Suprapubic skin (tissue), 4 donors: ENCODE measurements around the gene PLXNA4. TPM values are rescaled to one million over a fixed set of nuclear protein-coding genes. Genes with fewer than 3 reads are reported as not detected.

Experiments
- DNase-seq, 2 donors: peaks; one replicate each; pipeline ENCODE4 v3.0.0-alpha.2; 2019; ENCODE audit warnings: low spot score in 2 of 2
- H3K27ac ChIP-seq: fragments of 200-600 bp; sonication (generic); one replicate; pipeline ENCODE4 v1.5.1; 2019
- H3K27me3 ChIP-seq: fragments of 200-600 bp; sonication (generic); one replicate; pipeline ENCODE4 v1.5.1; 2019
- H3K36me3 ChIP-seq: fragments of 200-600 bp; sonication (generic); one replicate; pipeline ENCODE4 v1.5.1; 2019
- H3K4me1 ChIP-seq: fragments of 200-600 bp; sonication (generic); one replicate; pipeline ENCODE4 v1.5.1; 2019
- H3K4me3 ChIP-seq: fragments of 200-600 bp; sonication (generic); one replicate; pipeline ENCODE4 v1.5.1; 2019; ENCODE audit warnings: mild to moderate bottlenecking
- H3K9me3 ChIP-seq: fragments of 200-600 bp; sonication (generic); one replicate; pipeline ENCODE4 v1.5.1; 2019
- CTCF ChIP-seq, 2 donors: fragments of 200-600 bp in 1 of 2; fragments of 450-650 bp in 1 of 2; sonication (generic) in 1 of 2; IDR thresholded peaks; one replicate each; pipeline ENCODE4 v1.5.1; 2016 to 2019; ENCODE audit warnings: antibody characterized with exemption in 2 of 2, mild to moderate bottlenecking in 1 of 2, moderate library complexity in 1 of 2
- EP300 ChIP-seq: sonication (generic); formaldehyde crosslinking; IDR thresholded peaks from one replicate; pipeline ENCODE4 v1.6.1; 2017; ENCODE audit warnings: antibody characterized with exemption
- POLR2A ChIP-seq, 2 donors: fragments of 450-650 bp; IDR thresholded peaks; one replicate each; pipeline ENCODE4 v1.6.1; 2017; ENCODE audit warnings: antibody characterized with exemption in 2 of 2, mild to moderate bottlenecking in 2 of 2, moderate library complexity in 2 of 2
- POLR2AphosphoS5 ChIP-seq, 3 donors: sonication (generic); formaldehyde crosslinking; IDR thresholded peaks; one replicate each; pipeline ENCODE4 v1.6.1; 2017; ENCODE audit warnings: antibody characterized with exemption in 3 of 3
- WGBS: methylation state at CpG from one replicate; pipeline ENCODE4 v1.1.5; 2018; 5-methylcytosine and 5-hydroxymethylcytosine counted together
- total RNA-seq, 4 donors: library from RNA; depleted of rRNA; stranded (reverse); fragments of >200 nt; gene quantifications; one replicate each; pipeline ENCODE4 v1.1.0, GENCODE V29; 2016

PLXNA4 gene
- total RNA-seq, 4 donors from 2014 or later = 5.4 to 10.7 (median 7.1) TPM

- Histone ChIP-seq H3K4me1 (no peaks in the 10 kb centered on the region), H3K27me3 (peaks cover 20% of the 10 kb centered on the region), H3K9me3 (no peaks in the 10 kb centered on the region), H3K36me3 (no peaks in the 10 kb centered on the region), H3K27ac (no peak overlapping the region), H3K4me3 (no peak overlapping the region)
- no peak for DNase-seq
- WGBS = 92% methylated on average over 7 of the region's 7 CpGs
- TF ChIP-seq POLR2AphosphoS5 (IDR thresholded peaks at IDR 0.05) (no peak), POLR2A (IDR thresholded peaks at IDR 0.05) (no peak), CTCF (IDR thresholded peaks at IDR 0.05) (no peak), EP300 (no peak)
Measured at GRCh38 chr7:132560105-132560504, 16.2 kb downstream of the PLXNA4 start.

- 87% methylated on average over 5 of the region's 5 CpGs for WGBS
- Histone ChIP-seq H3K27ac (no peak overlapping the region), H3K9me3 (no peaks in the 10 kb centered on the region)
Measured at GRCh38 chr7:132558815-132559214, 17.5 kb downstream of the PLXNA4 start.

GRCh38 chr7:132557489-132558044, 18.7 kb downstream of the PLXNA4 start:
- Histone ChIP-seq H3K4me3 (no peak overlapping the region), H3K27me3 (peaks cover 13% of the 10 kb centered on the region), H3K27ac (no peak overlapping the region), H3K4me1 (no peaks in the 10 kb centered on the region), H3K36me3 (no peaks in the 10 kb centered on the region), H3K9me3 (no peaks in the 10 kb centered on the region)
- WGBS = 72% methylated on average over 3 of the region's 3 CpGs
- DNase-seq = no peak
- TF ChIP-seq EP300 (no peak), POLR2AphosphoS5 (IDR thresholded peaks at IDR 0.05) (no peak), POLR2A (IDR thresholded peaks at IDR 0.05) (no peak), CTCF (IDR thresholded peaks at IDR 0.05) (no peak)

More at GRCh38 chr7:132558815-132559214, 17.5 kb downstream of the PLXNA4 start:
- peaks cover 20% of the 10 kb centered on the region for H3K27me3 ChIP-seq
- DNase-seq = no peak
- no peak overlapping the region for H3K4me3 ChIP-seq
- no peaks in the 10 kb centered on the region for H3K4me1 ChIP-seq
- no peaks in the 10 kb centered on the region for H3K36me3 ChIP-seq
- TF ChIP-seq CTCF (IDR thresholded peaks at IDR 0.05) (no peak), POLR2AphosphoS5 (IDR thresholded peaks at IDR 0.05) (no peak), EP300 (no peak), POLR2A (IDR thresholded peaks at IDR 0.05) (no peak)

- TF ChIP-seq EP300 = no peak
- TF ChIP-seq POLR2AphosphoS5 (IDR thresholded peaks at IDR 0.05) = no peak
- Histone ChIP-seq H3K27ac (no peak overlapping the region), H3K4me1 (no peaks in the 10 kb centered on the region), H3K36me3 (no peaks in the 10 kb centered on the region), H3K27me3 (peaks cover 4% of the 10 kb centered on the region), H3K4me3 (no peak overlapping the region), H3K9me3 (peaks cover 3% of the 10 kb centered on the region)
- DNase-seq = no peak
- WGBS = 47% methylated on average over 4 of the region's 4 CpGs
Measured at GRCh38 chr7:132554446-132554845, 21.8 kb downstream of the PLXNA4 start.

- WGBS = 70% methylated on average over 3 of the region's 3 CpGs
- no peaks in the 10 kb centered on the region for H3K36me3 ChIP-seq
- H3K27ac ChIP-seq = no peak overlapping the region
- H3K4me1 ChIP-seq = no peaks in the 10 kb centered on the region
- DNase-seq = no peak
- H3K4me3 ChIP-seq = no peak overlapping the region
- peaks cover 3% of the 10 kb centered on the region for H3K9me3 ChIP-seq
- TF ChIP-seq CTCF (IDR thresholded peaks at IDR 0.05) (no peak), POLR2A (IDR thresholded peaks at IDR 0.05) (no peak), POLR2AphosphoS5 (IDR thresholded peaks at IDR 0.05) (no peak)
- peaks cover 4% of the 10 kb centered on the region for H3K27me3 ChIP-seq
Measured at GRCh38 chr7:132553031-132553430, 23.2 kb downstream of the PLXNA4 start.

- no peak for DNase-seq
- Histone ChIP-seq H3K27me3 (peaks cover 4% of the 10 kb centered on the region), H3K36me3 (no peaks in the 10 kb centered on the region), H3K9me3 (peaks cover 3% of the 10 kb centered on the region), H3K4me3 (no peak overlapping the region), H3K4me1 (no peaks in the 10 kb centered on the region), H3K27ac (no peak overlapping the region)
- TF ChIP-seq EP300 (no peak), CTCF (IDR thresholded peaks at IDR 0.05) (no peak), POLR2AphosphoS5 (IDR thresholded peaks at IDR 0.05) (no peak), POLR2A (IDR thresholded peaks at IDR 0.05) (no peak)
- 72% methylated on average over 3 of the region's 3 CpGs for WGBS
Measured at GRCh38 chr7:132551886-132552285, 24.4 kb downstream of the PLXNA4 start.
